HG03521 (cell line): Measurements from ENCODE around the gene RELN.

Experiments
- ATAC-seq: cut with Tn5 transposase; IDR thresholded peaks from one replicate; pipeline ENCODE4 v1.9.1; 2021; ENCODE audit warnings: mild to moderate bottlenecking, moderate library complexity; ENCODE audit not compliant: unreplicated experiment

RELN gene

DNA sequence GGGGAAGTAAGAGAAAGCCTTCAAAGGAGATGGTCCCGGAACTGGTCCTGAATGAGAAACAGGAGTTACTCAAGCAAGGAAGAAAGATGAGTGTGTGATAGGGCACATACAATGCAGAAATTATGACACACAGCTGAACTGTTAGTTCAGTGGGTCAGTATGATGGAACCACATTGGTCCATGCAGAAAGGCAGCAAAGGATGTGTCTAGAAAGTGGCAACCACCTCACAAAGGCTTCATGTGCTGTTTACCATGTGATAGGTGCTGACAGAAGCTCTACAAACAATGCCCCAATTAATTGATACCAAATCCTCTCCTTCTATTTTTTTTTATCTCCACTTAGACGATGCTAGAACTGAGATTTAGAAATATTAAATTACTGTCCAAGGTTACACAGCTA lies 258.3 kb downstream of the RELN start:
- ATAC-seq, result no peak

DNA sequence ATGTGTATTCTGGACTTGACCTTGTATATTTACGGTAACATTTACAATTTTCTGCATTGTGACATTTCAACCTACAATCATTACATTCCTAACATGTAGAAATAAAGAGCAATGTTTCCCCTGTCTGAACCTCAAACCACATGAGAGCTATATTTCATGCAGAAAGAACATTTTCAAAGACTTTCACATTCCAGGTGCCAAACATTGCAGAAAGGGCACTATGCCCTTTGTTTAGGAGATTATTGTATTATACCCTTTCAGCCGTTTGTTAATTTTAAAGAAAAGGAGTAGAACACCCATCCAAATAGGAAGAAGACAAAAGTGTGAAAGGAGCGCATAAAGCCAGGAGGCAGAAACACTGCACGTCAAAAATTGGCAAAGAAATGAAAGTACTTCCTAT lies 260.4 kb downstream of the RELN start:
- no peak for ATAC-seq

GRCh38 chr7:103727982-103728610 lies 261.4 kb downstream of the RELN start:
- ATAC-seq, result no peak

- ATAC-seq, result no peak
Measured at GRCh38 chr7:103719070-103719469, 270.4 kb downstream of the RELN start.

DNA sequence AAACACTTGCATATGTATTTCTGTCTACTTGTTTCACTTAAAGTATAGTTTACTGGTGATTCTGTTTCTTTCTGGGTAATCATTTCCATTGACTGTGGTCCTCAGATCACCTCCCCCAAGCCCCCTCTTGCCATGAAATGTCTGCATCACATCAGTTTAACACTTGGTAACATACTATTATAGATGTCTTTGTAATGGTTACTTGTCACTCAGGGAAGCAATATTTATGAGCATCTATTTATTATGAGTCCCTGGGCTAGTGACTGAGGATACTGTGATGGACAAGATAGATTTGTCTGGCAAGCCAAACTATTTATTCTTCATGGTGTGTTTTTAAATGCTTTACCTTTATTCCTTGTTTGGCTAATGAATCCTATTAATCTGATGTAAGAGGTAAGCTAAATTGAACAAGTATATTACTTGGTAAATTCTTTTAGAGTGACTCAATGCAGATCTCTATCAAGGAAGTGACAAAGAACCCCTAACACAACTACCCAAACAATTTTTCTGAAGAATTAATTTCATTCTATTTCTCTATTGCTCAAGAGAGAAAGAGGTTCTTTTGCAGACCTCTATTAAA lies 270.9 kb downstream of the RELN start:
- ATAC-seq, result no peak

DNA sequence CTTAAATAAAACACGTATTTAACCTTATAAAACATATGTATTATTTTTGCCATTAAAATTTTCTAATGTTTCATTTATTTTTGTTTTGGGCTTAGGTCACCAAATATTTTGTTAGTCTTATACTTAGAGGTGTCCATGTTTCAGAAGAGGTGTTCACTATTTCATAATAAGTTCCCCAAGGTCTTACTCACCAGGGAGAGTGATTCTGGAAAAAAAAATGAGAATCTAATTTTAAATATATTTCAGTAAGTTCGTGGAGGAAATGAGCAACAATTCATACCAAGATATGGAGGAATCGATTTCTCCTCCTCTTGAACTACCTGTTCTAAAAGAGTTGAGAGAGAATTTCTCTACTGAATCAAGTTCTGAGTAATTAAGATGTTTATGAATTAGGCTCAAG lies 271.9 kb downstream of the RELN start:
- ATAC-seq, result no peak

DNA sequence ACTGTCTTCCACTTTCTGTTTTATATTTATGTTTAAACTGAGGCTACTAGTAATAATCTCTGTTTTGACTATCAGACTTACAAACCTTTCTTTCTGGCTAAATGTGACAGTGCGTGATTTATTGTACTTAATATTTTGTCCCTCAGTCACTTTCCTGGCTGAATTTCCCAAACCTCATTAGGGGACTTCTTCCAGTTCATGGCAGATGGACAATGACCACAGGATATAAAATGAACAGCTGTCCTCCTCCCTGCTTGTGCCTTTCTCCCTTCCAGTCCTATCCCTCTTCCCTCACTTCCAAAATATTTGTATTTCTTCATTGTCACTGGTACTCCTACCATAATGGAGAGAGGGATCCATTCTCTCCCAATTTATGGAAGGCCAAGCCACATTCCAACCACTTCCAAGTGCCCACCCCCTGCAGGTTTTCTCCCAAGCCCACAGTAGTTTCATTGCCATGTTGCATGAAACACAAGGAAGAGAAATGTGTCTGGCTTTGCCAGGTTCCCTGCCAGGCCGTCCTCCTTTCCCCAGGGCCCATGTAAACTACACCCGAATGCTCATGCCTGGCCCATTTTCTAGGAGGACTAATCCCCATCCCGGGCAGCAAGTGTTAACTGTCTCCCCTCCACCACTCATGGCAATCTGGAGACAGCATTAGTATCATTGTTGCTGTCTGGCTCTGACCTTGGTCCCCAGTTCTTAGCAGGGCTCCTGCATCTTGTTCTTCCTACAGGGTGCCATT lies 273.9 kb downstream of the RELN start:
- no peak for ATAC-seq

GRCh38 chr7:103714376-103714927 lies 275.0 kb downstream of the RELN start:
- no peak for ATAC-seq

DNA sequence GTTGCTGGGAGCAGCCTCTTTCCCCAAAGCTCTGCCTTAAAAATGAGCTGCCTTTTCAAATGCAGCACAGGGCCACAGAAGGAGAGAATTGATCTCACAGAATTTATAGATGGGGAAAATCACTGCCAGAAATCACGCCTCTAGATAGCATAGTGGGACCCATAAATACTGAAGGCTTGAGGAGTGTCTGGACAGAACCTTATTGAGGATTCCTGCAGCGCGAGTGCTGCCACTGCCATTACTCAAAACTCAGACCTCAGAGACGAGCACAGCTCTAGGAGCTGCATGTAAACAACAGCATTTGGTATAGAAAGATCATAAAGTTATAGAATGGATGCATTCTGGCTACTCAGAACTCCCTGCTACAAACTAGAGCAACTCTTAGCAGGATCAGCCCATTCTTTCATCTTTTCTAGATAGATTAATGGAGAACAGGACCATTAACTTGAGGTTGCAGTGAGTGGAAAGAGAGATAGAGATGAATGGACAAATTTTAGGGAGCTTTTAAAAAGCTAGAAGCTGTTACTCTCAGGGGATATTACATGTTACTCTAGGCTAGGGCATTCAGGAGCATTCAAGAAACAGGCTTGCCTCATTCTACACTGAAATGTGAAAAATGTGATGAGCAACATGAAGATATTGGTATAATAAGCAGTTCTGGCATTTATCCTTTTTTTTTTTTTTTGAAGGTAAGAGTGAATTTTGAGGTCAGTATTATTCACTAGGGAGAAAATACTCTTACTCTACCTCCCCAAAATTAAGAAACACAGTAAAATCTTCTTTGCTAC lies 276.3 kb downstream of the RELN start:
- ATAC-seq, result no peak

DNA sequence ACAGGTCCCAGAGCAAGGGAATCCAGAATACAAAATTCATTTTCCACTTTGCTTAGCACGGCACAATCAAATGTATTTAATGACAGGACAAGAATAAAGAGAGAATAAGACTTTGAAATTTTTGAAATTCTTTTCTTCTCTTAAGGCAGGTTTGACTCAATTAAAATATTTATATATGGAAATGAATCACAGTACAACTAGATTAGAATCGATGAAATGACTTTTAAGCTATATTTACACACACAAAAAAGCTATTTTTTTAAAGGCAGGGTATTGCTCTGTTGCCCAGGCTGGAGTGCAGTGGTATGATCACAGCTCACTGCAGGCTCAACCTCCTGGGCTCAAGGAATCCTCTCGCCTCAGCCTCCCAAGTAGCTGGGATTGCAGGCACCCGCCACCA lies 278.0 kb downstream of the RELN start:
- ATAC-seq, result no peak

GRCh38 chr7:103710247-103710646 lies 279.2 kb downstream of the RELN start:
- ATAC-seq, result no peak

GRCh38 chr7:103706805-103707204 lies 282.7 kb downstream of the RELN start:
- no peak for ATAC-seq

- ATAC-seq, result no peak
Measured at GRCh38 chr7:103705542-103705941, 283.9 kb downstream of the RELN start.

DNA sequence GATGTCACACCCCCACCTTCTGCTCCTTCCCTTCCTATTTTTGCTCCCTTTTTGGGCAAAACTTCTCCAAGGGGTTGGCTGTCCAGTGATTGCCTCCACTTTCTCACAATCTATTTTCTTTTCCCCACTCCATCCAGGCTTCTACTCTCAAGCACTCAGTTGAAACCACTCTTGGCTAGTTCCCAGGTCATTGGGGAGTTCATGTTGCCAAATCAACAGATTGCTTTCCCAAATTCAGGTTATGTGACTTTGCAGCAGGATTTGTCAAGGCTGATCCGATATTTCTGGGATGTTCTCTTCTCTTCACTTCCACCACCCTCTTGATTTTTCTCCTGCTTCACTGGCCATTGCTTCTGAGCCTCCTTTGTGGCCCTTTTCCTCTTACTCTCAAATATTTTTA lies 284.8 kb downstream of the RELN start:
- ATAC-seq, result no peak

- ATAC-seq, result no peak
Measured at GRCh38 chr7:103702982-103703381, 286.5 kb downstream of the RELN start.

DNA sequence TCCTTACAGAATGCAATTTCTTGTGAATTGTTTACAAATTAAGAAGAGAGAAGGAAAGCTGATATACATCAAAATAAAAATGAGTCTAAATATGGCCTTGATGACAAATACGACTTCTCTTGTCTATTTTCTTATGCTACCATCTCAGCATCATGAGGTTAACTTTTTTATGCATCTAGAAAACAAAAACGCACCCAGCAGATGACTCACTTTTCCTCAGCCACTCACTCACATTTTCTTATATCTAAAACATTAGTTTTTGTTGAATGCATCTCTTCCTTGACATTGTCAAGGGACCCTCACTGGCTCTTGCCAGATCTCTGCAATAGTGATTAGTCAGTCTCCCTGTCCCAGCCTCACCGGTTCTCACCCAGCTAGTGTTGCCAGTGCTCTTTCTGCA lies 287.0 kb downstream of the RELN start:
- no peak for ATAC-seq

GRCh38 chr7:103699032-103699431 lies 290.4 kb downstream of the RELN start:
- no peak for ATAC-seq

GRCh38 chr7:103698064-103698463 lies 291.4 kb downstream of the RELN start:
- no peak for ATAC-seq

GRCh38 chr7:103695521-103695920 lies 293.9 kb downstream of the RELN start:
- ATAC-seq, result no peak

- ATAC-seq, result no peak
Measured at GRCh38 chr7:103694304-103694703, 295.2 kb downstream of the RELN start.

DNA sequence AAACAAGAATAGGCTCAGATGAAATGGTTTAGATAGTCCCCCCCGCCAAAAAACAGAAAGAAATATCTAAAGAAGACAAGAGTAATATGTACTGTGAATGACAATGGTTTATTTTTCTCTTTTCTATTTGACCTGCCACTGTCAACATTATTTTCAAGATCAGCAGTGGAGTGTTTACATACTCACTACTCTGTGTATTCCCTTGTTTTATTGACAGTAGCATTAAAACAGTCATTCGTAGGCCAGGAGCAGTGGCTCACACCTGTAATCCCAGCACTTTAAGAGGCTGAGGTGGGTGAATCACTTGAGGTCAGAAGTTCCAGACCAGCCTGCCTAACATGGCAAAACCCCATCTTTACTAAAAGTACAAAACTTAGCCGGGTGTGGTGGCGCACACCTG lies 298.2 kb downstream of the RELN start:
- ATAC-seq, result no peak
